Panc1 (cell line): Measurements from ENCODE around the gene DAB1. TPM values are rescaled to one million over a fixed set of nuclear protein-coding genes. Genes with fewer than 3 reads are reported as not detected.

Experiments used
- ATAC-seq: fragments of 200-7000 bp; cut with Tn5 transposase; 2 replicates; pipeline ENCODE4 v1.9.1; 2020; ENCODE audit warnings: mild to moderate bottlenecking, moderate library complexity
- BruUV-seq: library from RNA; stranded (reverse); fragments of 400-500 nt; replicated peaks from 2 replicates; lab custom pipeline; 2021; lab: Mats Ljungman, UMichigan
- CTCF ChIA-PET: fragments of 300-600 bp; sonication (Branson Sonifier 250); formaldehyde crosslinking; loops from one replicate; lab custom pipeline; 2022; ENCODE audit warnings: antibody characterized with exemption; lab: Charles Lee
- POLR2A ChIA-PET: fragments of 300-600 bp; sonication (Branson Sonifier 250); formaldehyde crosslinking; loops from one replicate; lab custom pipeline; 2022; ENCODE audit warnings: antibody characterized with exemption; lab: Charles Lee
- DNase-seq: peaks from one replicate; pipeline ENCODE4 v3.0.0-alpha.2; 2010; ENCODE audit warnings: low read depth, low spot score
- H3K27ac ChIP-seq: 2 replicates; pipeline ENCODE4 v1.5.1; 2011; ENCODE audit warnings: mild to moderate bottlenecking, low read length, inconsistent platforms
- H3K27me3 ChIP-seq: fragments of 200-500 bp; sonication (Bioruptor generic); 2 replicates; pipeline ENCODE4 v1.6.0; 2014; ENCODE audit warnings: low read length, inconsistent platforms; ENCODE audit not compliant: control insufficient read depth, insufficient read depth
- H3K36me3 ChIP-seq: fragments of 200-500 bp; sonication (Bioruptor generic); 2 replicates; pipeline ENCODE4 v1.5.1; 2014; ENCODE audit warnings: inconsistent platforms, mild to moderate bottlenecking, low read length, moderate library complexity; ENCODE audit not compliant: control insufficient read depth, insufficient read depth
- H3K4me1 ChIP-seq: 2 replicates; pipeline ENCODE4 v1.5.1; 2011; ENCODE audit warnings: inconsistent platforms, mild to moderate bottlenecking, low read length, moderate library complexity; ENCODE audit not compliant: control insufficient read depth, insufficient read depth
- H3K4me3 ChIP-seq, 2 experiments: 2 replicates each; pipeline ENCODE4 v1.5.1; 2011 to 2012; ENCODE audit warnings: low read depth in 2 of 2, low read length in 2 of 2, mild to moderate bottlenecking in 2 of 2, inconsistent platforms in 1 of 2, moderate library complexity in 1 of 2
- H3K9me3 ChIP-seq: fragments of 200-500 bp; sonication (Bioruptor generic); 2 replicates; pipeline ENCODE4 v1.5.1; 2014; ENCODE audit warnings: low read depth, mild to moderate bottlenecking, inconsistent platforms, low read length, moderate library complexity; ENCODE audit not compliant: control insufficient read depth, insufficient read depth
- POLR2AphosphoS5 ChIP-seq: IDR thresholded peaks from 2 replicates; pipeline ENCODE4 v1.6.1; 2012; ENCODE audit warnings: mild to moderate bottlenecking, low read depth, low read length, moderate library complexity
- SIN3A ChIP-seq: IDR thresholded peaks from 2 replicates; pipeline ENCODE4 v1.6.1; 2012; ENCODE audit warnings: low read depth, mild to moderate bottlenecking, low read length, moderate library complexity, borderline replicate concordance; ENCODE audit not compliant: insufficient read depth
- TCF7L2 ChIP-seq: IDR thresholded peaks from 2 replicates; pipeline ENCODE4 v1.6.1; 2011; ENCODE audit warnings: mild to moderate bottlenecking, low read depth, low read length, inconsistent platforms
- in situ Hi-C: cut with HindIII; loops from 2 replicates; pipeline ENCODE4 v1.10.0; 2016; ENCODE audit warnings: low sequenced_read_pairs, low pct_unique_long_range_greater_than_20kb
- intact Hi-C: fragments of 100-400 bp; cut with micrococcal nuclease; formaldehyde crosslinking; loops from one replicate; pipeline ENCODE4 v1.10.0; 2022; ENCODE audit not compliant: unreplicated experiment
- total RNA-seq: library from RNA; stranded (reverse); gene quantifications from one replicate; pipeline ENCODE4 v1.2.1, GENCODE V29; 2021; ENCODE audit not compliant: unreplicated experiment
- TF ChIP-seq, protein P1 (sequence below): fragments of 450-650 bp; IDR thresholded peaks from 2 replicates; pipeline ENCODE4 v1.5.1; 2017; ENCODE audit warnings: mild to moderate bottlenecking
- TF ChIP-seq, protein P2 (sequence below), 2 experiments: IDR thresholded peaks; 2 replicates each; pipeline ENCODE4 v1.6.1; 2011 to 2012; ENCODE audit warnings: low read depth in 2 of 2, control low read depth in 1 of 2, low read length in 1 of 2, mild to moderate bottlenecking in 1 of 2, moderate library complexity in 1 of 2; ENCODE audit not compliant: insufficient read depth in 1 of 2

DAB1 gene
- total RNA-seq, 1 experiment from 2014 or later = 0.05 TPM

DNA sequence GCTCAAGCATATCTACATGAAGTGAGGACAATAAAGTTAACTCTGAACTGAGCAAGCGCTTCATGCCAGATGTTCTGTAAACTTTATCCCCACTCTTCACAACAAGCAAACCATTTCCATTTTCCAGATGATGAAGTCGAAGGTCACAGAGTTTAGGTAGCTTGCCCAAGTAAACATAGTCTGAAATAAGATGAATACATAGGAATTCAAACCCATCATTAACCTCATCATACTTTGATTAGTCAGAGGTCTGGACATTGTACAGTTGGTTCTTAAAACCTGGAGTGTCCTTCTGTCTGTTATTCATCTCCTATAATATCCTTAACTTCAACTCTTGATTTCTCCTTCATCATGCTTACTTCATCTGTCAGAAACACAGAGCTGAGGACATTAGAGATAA is 277.8 kb downstream of the DAB1 start:
- H3K4me3 ChIP-seq = no peak overlapping the region
- H3K27ac ChIP-seq = no peak overlapping the region
- H3K9me3 ChIP-seq = no peaks in the 10 kb centered on the region
- TF ChIP-seq SIN3A = no peak
- no peak for TF ChIP-seq POLR2AphosphoS5
- no peak for TF ChIP-seq TCF7L2
- TF ChIP-seq, protein P1, sequence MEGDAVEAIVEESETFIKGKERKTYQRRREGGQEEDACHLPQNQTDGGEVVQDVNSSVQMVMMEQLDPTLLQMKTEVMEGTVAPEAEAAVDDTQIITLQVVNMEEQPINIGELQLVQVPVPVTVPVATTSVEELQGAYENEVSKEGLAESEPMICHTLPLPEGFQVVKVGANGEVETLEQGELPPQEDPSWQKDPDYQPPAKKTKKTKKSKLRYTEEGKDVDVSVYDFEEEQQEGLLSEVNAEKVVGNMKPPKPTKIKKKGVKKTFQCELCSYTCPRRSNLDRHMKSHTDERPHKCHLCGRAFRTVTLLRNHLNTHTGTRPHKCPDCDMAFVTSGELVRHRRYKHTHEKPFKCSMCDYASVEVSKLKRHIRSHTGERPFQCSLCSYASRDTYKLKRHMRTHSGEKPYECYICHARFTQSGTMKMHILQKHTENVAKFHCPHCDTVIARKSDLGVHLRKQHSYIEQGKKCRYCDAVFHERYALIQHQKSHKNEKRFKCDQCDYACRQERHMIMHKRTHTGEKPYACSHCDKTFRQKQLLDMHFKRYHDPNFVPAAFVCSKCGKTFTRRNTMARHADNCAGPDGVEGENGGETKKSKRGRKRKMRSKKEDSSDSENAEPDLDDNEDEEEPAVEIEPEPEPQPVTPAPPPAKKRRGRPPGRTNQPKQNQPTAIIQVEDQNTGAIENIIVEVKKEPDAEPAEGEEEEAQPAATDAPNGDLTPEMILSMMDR = no peak
- TF ChIP-seq, protein P2, sequence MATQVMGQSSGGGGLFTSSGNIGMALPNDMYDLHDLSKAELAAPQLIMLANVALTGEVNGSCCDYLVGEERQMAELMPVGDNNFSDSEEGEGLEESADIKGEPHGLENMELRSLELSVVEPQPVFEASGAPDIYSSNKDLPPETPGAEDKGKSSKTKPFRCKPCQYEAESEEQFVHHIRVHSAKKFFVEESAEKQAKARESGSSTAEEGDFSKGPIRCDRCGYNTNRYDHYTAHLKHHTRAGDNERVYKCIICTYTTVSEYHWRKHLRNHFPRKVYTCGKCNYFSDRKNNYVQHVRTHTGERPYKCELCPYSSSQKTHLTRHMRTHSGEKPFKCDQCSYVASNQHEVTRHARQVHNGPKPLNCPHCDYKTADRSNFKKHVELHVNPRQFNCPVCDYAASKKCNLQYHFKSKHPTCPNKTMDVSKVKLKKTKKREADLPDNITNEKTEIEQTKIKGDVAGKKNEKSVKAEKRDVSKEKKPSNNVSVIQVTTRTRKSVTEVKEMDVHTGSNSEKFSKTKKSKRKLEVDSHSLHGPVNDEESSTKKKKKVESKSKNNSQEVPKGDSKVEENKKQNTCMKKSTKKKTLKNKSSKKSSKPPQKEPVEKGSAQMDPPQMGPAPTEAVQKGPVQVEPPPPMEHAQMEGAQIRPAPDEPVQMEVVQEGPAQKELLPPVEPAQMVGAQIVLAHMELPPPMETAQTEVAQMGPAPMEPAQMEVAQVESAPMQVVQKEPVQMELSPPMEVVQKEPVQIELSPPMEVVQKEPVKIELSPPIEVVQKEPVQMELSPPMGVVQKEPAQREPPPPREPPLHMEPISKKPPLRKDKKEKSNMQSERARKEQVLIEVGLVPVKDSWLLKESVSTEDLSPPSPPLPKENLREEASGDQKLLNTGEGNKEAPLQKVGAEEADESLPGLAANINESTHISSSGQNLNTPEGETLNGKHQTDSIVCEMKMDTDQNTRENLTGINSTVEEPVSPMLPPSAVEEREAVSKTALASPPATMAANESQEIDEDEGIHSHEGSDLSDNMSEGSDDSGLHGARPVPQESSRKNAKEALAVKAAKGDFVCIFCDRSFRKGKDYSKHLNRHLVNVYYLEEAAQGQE (IDR thresholded peaks at IDR 0.05; ENCODE audit: insufficient read depth in 1 of 2, low read depth in 2 of 2, low read length in 1 of 2) = no peak
- POLR2A ChIA-PET = no interaction called here
- CTCF ChIA-PET = no interaction called here
- ATAC-seq = no peak
- no TSS peak for BruUV-seq
- H3K4me1 ChIP-seq = no peaks in the 10 kb centered on the region
- in situ Hi-C loops (no loop called here), intact Hi-C loops (no loop called here)
- DNase-seq = no peak
- no peaks in the 10 kb centered on the region for H3K36me3 ChIP-seq
- no peaks in the 10 kb centered on the region for H3K27me3 ChIP-seq

DNA sequence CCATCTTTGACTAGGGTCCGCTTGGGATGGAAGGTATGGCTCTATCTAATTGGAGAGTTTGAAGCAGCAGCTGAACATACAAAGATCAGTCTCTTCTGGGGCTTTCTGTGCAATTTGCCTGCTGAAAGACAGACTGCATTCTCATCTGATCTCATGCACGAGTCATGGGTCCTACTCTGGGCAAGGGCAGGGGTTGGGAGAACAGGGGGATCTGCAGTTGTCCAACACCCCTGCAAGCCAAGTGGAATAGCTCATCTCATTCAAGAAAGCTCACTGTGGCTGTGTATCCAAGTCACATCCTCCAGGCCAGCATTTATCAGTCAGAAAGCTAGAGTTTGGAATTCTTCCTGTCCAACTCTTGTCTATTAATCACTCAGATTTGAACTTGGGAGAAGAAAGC is 280.9 kb downstream of the DAB1 start:
- ATAC-seq = no peak
- BruUV-seq = no TSS peak
- no peak overlapping the region for H3K27ac ChIP-seq
- intact Hi-C loops = no loop called here
- TF ChIP-seq SIN3A (no peak), POLR2AphosphoS5 (no peak), TCF7L2 (no peak)
- TF ChIP-seq, protein P2 (IDR thresholded peaks at IDR 0.05; ENCODE audit: insufficient read depth in 1 of 2, low read depth in 2 of 2, low read length in 1 of 2) = no peak
- TF ChIP-seq, protein P1 = no peak
- H3K4me1 ChIP-seq = no peaks in the 10 kb centered on the region
- H3K4me3 ChIP-seq = no peak overlapping the region
- no peaks in the 10 kb centered on the region for H3K27me3 ChIP-seq
- in situ Hi-C loops = no loop called here
- H3K36me3 ChIP-seq = no peaks in the 10 kb centered on the region
- H3K9me3 ChIP-seq = no peaks in the 10 kb centered on the region
- ChIA-PET POLR2A (no interaction called here), CTCF (no interaction called here)
- no peak for DNase-seq
